Measurements from ENCODE around the gene SRP68. TPM values are rescaled to one million over a fixed set of nuclear protein-coding genes. Genes with fewer than 3 reads are reported as not detected.

The SRP68 gene
- total and polyA plus RNA-seq, 2 of the 8 experiments (the other 6 are each of a cell fraction or from before 2014, with no cell fraction given): 57.7 to 83.5 TPM

DNA sequence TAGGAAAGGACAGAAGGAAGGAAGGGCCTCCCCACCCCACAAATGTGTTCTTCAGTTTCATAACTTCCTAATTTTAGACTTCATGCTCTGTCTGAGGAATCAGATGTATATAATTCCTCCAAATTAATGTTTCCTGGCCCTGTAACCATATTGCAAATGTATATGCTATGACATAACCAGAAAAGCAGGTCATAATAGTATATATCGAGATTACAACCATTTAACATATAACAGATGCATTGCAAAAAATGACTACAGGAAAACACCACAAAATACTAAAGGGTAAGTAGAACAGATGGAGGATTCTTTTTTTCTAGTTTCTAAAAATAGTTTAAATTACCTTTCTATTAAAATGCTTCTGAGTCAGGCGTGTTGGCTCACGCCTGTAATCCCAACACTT is 34.4 kb upstream of the SRP68 start:
- Histone ChIP-seq H2BK5ac (ENCODE audit: low read depth, low read length) (peak overlapping the region; percentile 26; the same call in 1 of the 2 replicates), H2BK120ac (replicated peaks; ENCODE audit: low read depth, low read length) (no peak overlapping the region), H3K27ac (ENCODE audit: low read depth, low read length) (no peak overlapping the region), H2AK5ac (ENCODE audit: low read depth, low read length) (no peak overlapping the region), H4K20me1 (replicated peaks in 1 of 2; ENCODE audit: control insufficient read depth in 1 of 2, insufficient read depth in 2 of 2, low read length in 2 of 2) (no peaks in the 10 kb centered on the region), H4K8ac (ENCODE audit: extremely low read depth, insufficient read depth, low read length) (no peak overlapping the region), H3K4ac (replicated peaks; ENCODE audit: insufficient read length, low read depth, low read length) (no peak overlapping the region), H3K4me2 (ENCODE audit: insufficient read depth in 1 of 2, low read depth in 2 of 2, low read length in 2 of 2) (peak overlapping the region in 1 of 2 experiments; percentile 47; a peak in 3 of 4 replicates), H3K4me1 (replicated peaks in 1 of 4; ENCODE audit: control insufficient read depth in 3 of 4, insufficient read depth in 4 of 4, low read length in 3 of 4) (peaks cover 6 to 16% (median 9%) of the 10 kb centered on the region in 4 experiments; a peak in 6 of 7 replicates), H3K4me3 (ENCODE audit: extremely low read depth in 1 of 4, insufficient read depth in 2 of 4, low read depth in 3 of 4, low read length in 4 of 4) (no peak overlapping the region), H3K18ac (ENCODE audit: extremely low read depth, low read length) (no peak overlapping the region), H3K56ac (replicated peaks; ENCODE audit: insufficient read length, low read depth, low read length) (no peak overlapping the region), H3K36me3 (ENCODE audit: control insufficient read depth in 2 of 4, insufficient read depth in 4 of 4, low read length in 3 of 4) (peaks cover under 1% of the 10 kb centered on the region in 4 experiments; a peak in 4 of 8 replicates), H2BK15ac (ENCODE audit: low read length) (no peak overlapping the region), H3K9ac (replicated peaks in 1 of 4; ENCODE audit: extremely low read depth in 1 of 4, low read depth in 3 of 4, low read length in 3 of 4) (no peak overlapping the region), H4K91ac (replicated peaks; ENCODE audit: insufficient read length, low read length) (no peak overlapping the region), H2AFZ (ENCODE audit: low read length) (no peak overlapping the region), H2BK12ac (ENCODE audit: low read depth, low read length) (no peak overlapping the region), H3K79me2 (ENCODE audit: control insufficient read depth in 1 of 2, insufficient read depth in 2 of 2, low read length in 2 of 2) (peaks cover 5 to 8% of the 10 kb centered on the region in 2 experiments; a peak in 3 of 4 replicates), H3K23ac (ENCODE audit: insufficient read length) (no peak overlapping the region), H4K5ac (ENCODE audit: insufficient read length, low read depth, low read length) (peak overlapping the region; percentile 87), H3K14ac (ENCODE audit: insufficient read length) (peak overlapping the region; percentile 84), H3K23me2 (ENCODE audit: low read depth, low read length) (peaks cover 9% of the 10 kb centered on the region; the same call in 1 of the 2 replicates), H3K79me1 (ENCODE audit: low read depth, low read length) (peaks cover 8% of the 10 kb centered on the region), H3K27me3 (replicated peaks in 1 of 4; ENCODE audit: control insufficient read depth in 3 of 4, extremely low read depth in 1 of 4, insufficient read depth in 3 of 4, low read length in 3 of 4) (no peaks in the 10 kb centered on the region), H3K9me3 (ENCODE audit: insufficient read depth in 2 of 2, low read depth in 1 of 2, low read length in 1 of 2) (no peaks in the 10 kb centered on the region), H2BK20ac (ENCODE audit: low read length) (no peak overlapping the region)
- TF ChIP-seq JUND (IDR thresholded peaks at IDR 0.05; ENCODE audit: low read length) (no peak), BCL11A (IDR thresholded peaks at IDR 0.05; ENCODE audit: low read depth in 2 of 2, low read length in 2 of 2) (no peak), EP300 (IDR thresholded peaks at IDR 0.05; ENCODE audit: borderline replicate concordance in 1 of 2, low read depth in 2 of 2, low read length in 2 of 2) (no peak), PHF8 (conservative IDR thresholded peaks at IDR 0.05; ENCODE audit: low read depth, low read length) (no peak), NRF1 (IDR thresholded peaks at IDR 0.05; ENCODE audit: low read depth, low read length) (no peak), ASH2L (IDR thresholded peaks at IDR 0.05; ENCODE audit: low read length) (no peak), SIRT6 (IDR thresholded peaks at IDR 0.05; ENCODE audit: low read length) (no peak), GABPA (IDR thresholded peaks at IDR 0.05; ENCODE audit: borderline replicate concordance, insufficient read depth, low read length) (no peak), TAF1 (IDR thresholded peaks at IDR 0.05; ENCODE audit: low read depth, low read length) (no peak), KDM4A (IDR thresholded peaks at IDR 0.05; ENCODE audit: low read depth, low read length, severe bottlenecking) (no peak), CEBPB (IDR thresholded peaks at IDR 0.05; ENCODE audit: low read depth, low read length) (no peak), SP2 (IDR thresholded peaks at IDR 0.05; ENCODE audit: low read length) (no peak)
- WGBS, 2 experiments (ENCODE audit: extremely low coverage in 1 of 2, insufficient coverage in 1 of 2, insufficient read length in 1 of 2, insufficient replicate concordance in 2 of 2, low coverage in 1 of 2, low lambda C conversion rate in 2 of 2, missing lambda C conversion rate in 1 of 2): 97% methylated on average over 3 of the region's 3 CpGs; no CpG with 5 or more reads in 1 of the 2 experiments
- no peak for FAIRE-seq
- POLR2A ChIA-PET (ENCODE audit: partially characterized antibody): interaction anchor here (0.6 to 0.8 kb wide), 2 partner anchors 27 to 118 kb away, joined by 3 to 4 read pairs; partner anchors contain the start of gene ZACN
- CTCF ChIA-PET (ENCODE audit: partially characterized antibody): interaction anchor here (0.7 to 41.5 kb wide), 12 partner anchors 8 to 563 kb away, joined by 3 to 778 read pairs (median 4); partner anchors contain the start of genes CDK3 and FOXJ1
- DNase-seq (ENCODE audit: low read depth in 1 of 2, low spot score in 2 of 2): no peak

Measured in H1 (cell line).